Right lobe of liver (tissue), 4 donors: Measurements from ENCODE around the gene ACTN4.

Experiments used
- POLR2A ChIP-seq: fragments of 450-650 bp; IDR thresholded peaks from one replicate; pipeline ENCODE4 v1.6.1; 2017; ENCODE audit warnings: antibody characterized with exemption, mild to moderate bottlenecking
- TF ChIP-seq, protein P1 (sequence below), 4 donors: fragments of 200-600 bp in 3 of 4; fragments of 450-650 bp in 1 of 4; IDR thresholded peaks; one replicate each; pipeline versions ENCODE4 v1.5.1 to v1.8.0; 2016 to 2022; ENCODE audit warnings: antibody characterized with exemption in 4 of 4, mild to moderate bottlenecking in 2 of 4
- donor health status: DM: no; HTN: no; CAD: no.
- donor health status: DM: no; HTN: no; CAD: no.
- donor health status: DM: no; HTN: yes; CAD: no.

DNA sequence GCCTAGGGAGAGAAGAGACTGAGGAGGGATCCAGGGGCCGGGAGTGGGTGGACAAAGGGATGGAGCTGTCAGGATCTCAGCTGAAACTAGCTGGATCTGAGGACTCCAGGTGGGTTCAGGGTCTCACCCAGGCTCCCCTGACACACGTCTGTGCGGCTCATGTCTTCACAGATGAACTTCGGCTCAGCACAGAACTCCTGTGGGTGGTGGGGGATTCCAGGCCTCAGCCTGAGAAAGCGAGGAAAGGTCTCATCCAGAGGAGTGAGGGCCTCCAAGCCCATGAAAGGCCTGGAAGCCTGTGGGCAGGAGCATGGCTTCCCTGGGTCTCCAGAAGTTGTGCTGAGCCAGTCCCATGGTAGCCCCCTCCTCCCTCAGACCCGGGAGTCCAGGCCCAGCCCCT is 95.5 kb downstream of the ACTN4 start:
- TF ChIP-seq, protein P1, sequence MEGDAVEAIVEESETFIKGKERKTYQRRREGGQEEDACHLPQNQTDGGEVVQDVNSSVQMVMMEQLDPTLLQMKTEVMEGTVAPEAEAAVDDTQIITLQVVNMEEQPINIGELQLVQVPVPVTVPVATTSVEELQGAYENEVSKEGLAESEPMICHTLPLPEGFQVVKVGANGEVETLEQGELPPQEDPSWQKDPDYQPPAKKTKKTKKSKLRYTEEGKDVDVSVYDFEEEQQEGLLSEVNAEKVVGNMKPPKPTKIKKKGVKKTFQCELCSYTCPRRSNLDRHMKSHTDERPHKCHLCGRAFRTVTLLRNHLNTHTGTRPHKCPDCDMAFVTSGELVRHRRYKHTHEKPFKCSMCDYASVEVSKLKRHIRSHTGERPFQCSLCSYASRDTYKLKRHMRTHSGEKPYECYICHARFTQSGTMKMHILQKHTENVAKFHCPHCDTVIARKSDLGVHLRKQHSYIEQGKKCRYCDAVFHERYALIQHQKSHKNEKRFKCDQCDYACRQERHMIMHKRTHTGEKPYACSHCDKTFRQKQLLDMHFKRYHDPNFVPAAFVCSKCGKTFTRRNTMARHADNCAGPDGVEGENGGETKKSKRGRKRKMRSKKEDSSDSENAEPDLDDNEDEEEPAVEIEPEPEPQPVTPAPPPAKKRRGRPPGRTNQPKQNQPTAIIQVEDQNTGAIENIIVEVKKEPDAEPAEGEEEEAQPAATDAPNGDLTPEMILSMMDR (IDR thresholded peaks at IDR 0.05): no peak
- no peak for TF ChIP-seq POLR2A
